T-cell (primary cell): Measurements from ENCODE around the gene ANK3. TPM values are rescaled to one million over a fixed set of nuclear protein-coding genes. Genes with fewer than 3 reads are reported as not detected.

Source experiments
- ATAC-seq, 4 experiments: fragments of 200-7000 bp in 3 of 4; fragments of 150-1000 bp in 1 of 4; cut with Tn5 transposase; replicated peaks in 1 of 4; 1 replicate in 3 of 4; 2 replicates in 1 of 4; pipeline ENCODE4 v1.10.0; 2021; ENCODE audit warnings: moderate library complexity in 3 of 4, mild to moderate bottlenecking in 2 of 4, moderate number of reproducible peaks in 1 of 4
- CTCF ChIA-PET, 2 donors: fragments of 300-600 bp; sonication (Branson Sonifier 250); formaldehyde crosslinking; loops; one replicate each; lab custom pipeline; 2022; ENCODE audit warnings: antibody characterized with exemption in 2 of 2; lab: Charles Lee
- POLR2A ChIA-PET, 2 donors: fragments of 300-600 bp; sonication (Branson Sonifier 250); formaldehyde crosslinking; loops; one replicate each; lab custom pipeline; 2022; ENCODE audit warnings: antibody characterized with exemption in 2 of 2; lab: Charles Lee
- DNase-seq, 35 experiments: peaks; one replicate each; pipeline versions ENCODE4 v3.0.0 to v3.0.0-alpha.2; 2013 to 2023
- H3K27ac ChIP-seq: one replicate; pipeline ENCODE4 v1.5.1; 2013; ENCODE audit warnings: low read length
- H3K27me3 ChIP-seq, 2 experiments: replicated peaks in 1 of 2; 1 replicate in 1 of 2; 2 replicates in 1 of 2; pipeline versions ENCODE4 v1.6.1 to v1.7.0; 2013; ENCODE audit warnings: low read length in 1 of 2, mixed read lengths in 1 of 2; ENCODE audit not compliant: control insufficient read depth in 2 of 2, insufficient read depth in 2 of 2; ENCODE audit errors: extremely low read depth in 1 of 2
- H3K36me3 ChIP-seq, 2 donors: 1 replicate in 1 of 2; 2 replicates in 1 of 2; pipeline versions ENCODE4 v1.6.1 to v1.7.0; 2013; ENCODE audit warnings: low read length in 1 of 2; ENCODE audit not compliant: control insufficient read depth in 2 of 2, insufficient read depth in 1 of 2; ENCODE audit errors: extremely low read depth in 1 of 2
- H3K4me1 ChIP-seq, 2 experiments: 1 replicate in 1 of 2; 2 replicates in 1 of 2; pipeline versions ENCODE4 v1.6.1 to v1.7.0; 2013; ENCODE audit warnings: low read length in 2 of 2, mixed read lengths in 1 of 2; ENCODE audit not compliant: insufficient read depth in 2 of 2, control insufficient read depth in 1 of 2; ENCODE audit errors: extremely low read depth in 1 of 2
- H3K4me3 ChIP-seq, 2 donors: 1 replicate in 1 of 2; 2 replicates in 1 of 2; pipeline versions ENCODE4 v1.5.1 to v1.7.0; 2013; ENCODE audit warnings: mild to moderate bottlenecking in 2 of 2, low read length in 1 of 2, moderate library complexity in 1 of 2; ENCODE audit not compliant: control insufficient read depth in 1 of 2; ENCODE audit errors: extremely low read depth in 1 of 2
- H3K9me3 ChIP-seq: 2 replicates; pipeline ENCODE4 v1.7.0; 2013
- H3K27ac Mint-ChIP-seq, 2 donors: one replicate each; pipeline ENCODE4 v1.8.0; 2020 to 2021; ENCODE audit warnings: mild to moderate bottlenecking in 2 of 2, mixed read lengths in 2 of 2
- H3K27me3 Mint-ChIP-seq, 2 donors: one replicate each; pipeline ENCODE4 v1.8.0; 2021 to 2022; ENCODE audit warnings: mixed read lengths in 2 of 2
- H3K36me3 Mint-ChIP-seq: one replicate; pipeline ENCODE4 v1.8.0; 2021; ENCODE audit warnings: mixed read lengths
- H3K4me1 Mint-ChIP-seq, 3 donors: one replicate each; pipeline ENCODE4 v1.8.0; 2020 to 2022; ENCODE audit warnings: mixed read lengths in 3 of 3, mild to moderate bottlenecking in 1 of 3
- H3K4me3 Mint-ChIP-seq, 3 donors: one replicate each; pipeline ENCODE4 v1.8.0; 2020 to 2022; ENCODE audit warnings: mild to moderate bottlenecking in 3 of 3, mixed read lengths in 3 of 3, moderate library complexity in 3 of 3
- H3K9me3 Mint-ChIP-seq, 3 donors: one replicate each; pipeline ENCODE4 v1.8.0; 2020 to 2022; ENCODE audit warnings: mixed read lengths in 3 of 3
- WGBS: methylation state at CpG from one replicate; pipeline ENCODE4 v1.1.5; 2013; ENCODE audit warnings: missing lambda C conversion rate; ENCODE audit not compliant: insufficient coverage; 5-methylcytosine and 5-hydroxymethylcytosine counted together
- total RNA-seq, 35 experiments: library from RNA in 6 of 35; stranded (reverse) in 6 of 35; fragments of 120-200 nt in 1 of 35; gene quantifications; one replicate each; pipeline versions ENCODE4 v1.2.1 to v1.2.4 and lab custom pipeline; 2013 to 2026

ANK3 gene
- total RNA-seq, 5 donors from 2014 or later (not counting 1 experiment from before 2014, with no cell fraction given): 43.0 to 74.8 (median 56.7) TPM

DNA sequence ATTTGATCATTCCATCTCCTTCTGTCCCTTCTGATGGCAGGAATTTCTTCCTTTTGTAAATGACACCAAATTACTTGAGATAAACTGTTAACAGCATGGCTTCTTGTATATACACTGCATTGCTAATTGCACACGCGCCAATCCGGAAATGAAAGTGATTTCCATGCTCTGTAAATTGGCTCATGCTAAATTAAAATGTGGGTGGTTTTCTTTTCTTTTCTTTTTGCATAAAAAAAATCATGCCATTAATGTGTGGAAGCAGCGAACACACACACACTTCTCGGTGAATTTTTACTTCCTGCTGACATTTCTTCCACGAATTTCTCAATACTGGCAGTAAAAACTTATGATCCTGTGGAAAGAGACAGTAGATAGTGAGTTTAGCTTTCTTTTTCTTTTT, 360.2 kb downstream of the ANK3 start:
- Mint-ChIP-seq H3K4me3 (no peak overlapping the region), H3K4me1 (no peaks in the 10 kb centered on the region), H3K36me3 (no peaks in the 10 kb centered on the region), H3K9me3 (no peaks in the 10 kb centered on the region), H3K27ac (no peak overlapping the region), H3K27me3 (no peaks in the 10 kb centered on the region)
- ATAC-seq (no peak), DNase-seq (no peak)
- H3K27me3 ChIP-seq: no peaks in the 10 kb centered on the region
- no peaks in the 10 kb centered on the region for H3K9me3 ChIP-seq
- H3K4me3 ChIP-seq: no peak overlapping the region
- POLR2A ChIA-PET: interaction anchor here (0.6 kb wide), 3 partner anchors 89 to 1320 kb away, joined by 3 to 19 read pairs (median 10); no protein-coding TSS in a partner anchor
- no peaks in the 10 kb centered on the region for H3K36me3 ChIP-seq
- WGBS: no CpG with 5 or more reads among the region's 6 CpGs
- no peak overlapping the region for H3K27ac ChIP-seq
- CTCF ChIA-PET: interaction anchor here (0.6 kb wide), 4 partner anchors 37 to 230 kb away, joined by 3 to 7 read pairs (median 4); no protein-coding TSS in a partner anchor
- H3K4me1 ChIP-seq: no peaks in the 10 kb centered on the region

DNA sequence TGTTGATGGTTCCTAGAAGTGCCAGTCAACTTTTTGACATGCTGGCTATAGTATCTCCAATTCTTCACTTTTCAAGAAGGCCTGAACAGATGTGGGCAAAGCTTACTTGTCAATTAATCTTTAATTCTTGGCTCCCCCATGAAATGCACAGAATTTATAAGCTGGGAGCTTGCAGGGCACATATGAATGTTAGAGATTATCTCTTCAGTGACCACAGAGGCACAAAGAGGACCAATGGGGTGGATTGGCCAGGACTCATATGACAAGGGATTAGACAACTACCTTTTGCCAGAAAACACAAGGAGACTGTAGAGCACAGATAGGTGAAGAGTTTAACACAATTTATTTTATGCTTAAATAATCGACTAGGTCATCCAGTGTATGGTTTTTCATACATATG, 361.6 kb downstream of the ANK3 start:
- Mint-ChIP-seq H3K9me3 (no peaks in the 10 kb centered on the region), H3K27ac (no peak overlapping the region), H3K36me3 (no peaks in the 10 kb centered on the region), H3K27me3 (no peaks in the 10 kb centered on the region), H3K4me3 (no peak overlapping the region), H3K4me1 (no peaks in the 10 kb centered on the region)
- no peaks in the 10 kb centered on the region for H3K27me3 ChIP-seq
- POLR2A ChIA-PET: interaction anchor here in 1 of 2 donors (0.6 kb wide), 1 partner anchor 8 kb away, joined by 5 read pairs; no protein-coding TSS in a partner anchor
- ATAC-seq (no peak), DNase-seq (no peak)
- no peak overlapping the region for H3K27ac ChIP-seq
- WGBS: no CpG with 5 or more reads among the region's 1 CpG
- H3K4me1 ChIP-seq: no peaks in the 10 kb centered on the region
- H3K36me3 ChIP-seq: no peaks in the 10 kb centered on the region
- no peak overlapping the region for H3K4me3 ChIP-seq
- no peaks in the 10 kb centered on the region for H3K9me3 ChIP-seq
- CTCF ChIA-PET: no interaction called here

DNA sequence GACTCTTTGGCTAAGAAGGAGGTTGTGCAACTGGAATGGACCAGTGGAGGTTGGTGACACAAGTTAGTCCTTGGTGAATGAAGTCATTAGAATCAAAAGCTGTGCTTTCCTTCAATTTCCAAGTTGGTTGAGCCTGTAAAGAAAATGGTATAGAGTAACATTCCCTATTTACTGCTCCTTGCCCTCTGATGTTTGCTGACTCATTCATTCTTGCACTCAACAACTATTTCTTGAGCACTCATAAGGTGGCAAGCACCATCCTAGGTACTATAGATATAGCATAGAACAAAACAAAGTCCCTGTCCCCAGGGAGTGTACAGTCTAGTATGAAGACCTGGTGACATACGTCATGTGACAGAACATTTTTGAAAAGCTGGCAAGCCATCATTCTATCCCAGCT, 364.4 kb downstream of the ANK3 start:
- Mint-ChIP-seq H3K9me3 (no peaks in the 10 kb centered on the region), H3K27me3 (no peaks in the 10 kb centered on the region), H3K36me3 (no peaks in the 10 kb centered on the region), H3K4me3 (no peak overlapping the region), H3K4me1 (no peaks in the 10 kb centered on the region), H3K27ac (no peak overlapping the region)
- no CpG with 5 or more reads among the region's 1 CpG for WGBS
- ChIA-PET CTCF (no interaction called here), POLR2A (interaction anchor here in 1 of 2 donors (0.6 kb wide), 1 partner anchor 11 kb away, joined by 3 read pairs; no protein-coding TSS in a partner anchor)
- ATAC-seq (no peak), DNase-seq (no peak)
- no peaks in the 10 kb centered on the region for H3K27me3 ChIP-seq
- no peak overlapping the region for H3K27ac ChIP-seq
- H3K4me1 ChIP-seq: no peaks in the 10 kb centered on the region
- H3K36me3 ChIP-seq: no peaks in the 10 kb centered on the region
- H3K9me3 ChIP-seq: no peaks in the 10 kb centered on the region
- no peak overlapping the region for H3K4me3 ChIP-seq

DNA sequence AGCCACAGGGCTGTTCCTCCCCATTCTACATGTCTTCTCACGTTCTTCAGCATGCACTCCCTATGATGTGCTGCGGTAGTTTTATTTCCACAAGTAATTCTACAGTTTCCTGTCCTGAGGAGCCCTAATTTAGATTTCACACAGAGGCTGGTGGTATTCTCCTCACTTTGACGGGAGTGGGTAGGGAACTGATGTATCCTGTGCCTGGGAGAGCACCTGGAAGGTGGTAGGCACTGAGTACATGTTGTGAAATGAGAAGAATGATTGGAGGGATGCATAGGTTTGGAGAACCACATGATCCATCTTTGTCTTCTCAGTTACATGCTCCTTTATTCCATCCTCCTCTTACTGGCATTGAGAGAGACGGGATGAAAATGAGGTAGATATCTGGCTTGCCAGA, 365.2 kb downstream of the ANK3 start:
- POLR2A ChIA-PET: no interaction called here
- H3K36me3 ChIP-seq: no peaks in the 10 kb centered on the region
- H3K9me3 ChIP-seq: no peaks in the 10 kb centered on the region
- DNase-seq: no peak
- ATAC-seq: no peak
- no peak overlapping the region for H3K27ac ChIP-seq
- 89% methylated on average over 2 of the region's 4 CpGs for WGBS
- Mint-ChIP-seq H3K4me3 (no peak overlapping the region), H3K9me3 (no peaks in the 10 kb centered on the region), H3K27me3 (no peaks in the 10 kb centered on the region), H3K27ac (no peak overlapping the region), H3K4me1 (no peaks in the 10 kb centered on the region), H3K36me3 (no peaks in the 10 kb centered on the region)
- CTCF ChIA-PET: no interaction called here
- no peaks in the 10 kb centered on the region for H3K27me3 ChIP-seq
- no peak overlapping the region for H3K4me3 ChIP-seq
- H3K4me1 ChIP-seq: no peaks in the 10 kb centered on the region

DNA sequence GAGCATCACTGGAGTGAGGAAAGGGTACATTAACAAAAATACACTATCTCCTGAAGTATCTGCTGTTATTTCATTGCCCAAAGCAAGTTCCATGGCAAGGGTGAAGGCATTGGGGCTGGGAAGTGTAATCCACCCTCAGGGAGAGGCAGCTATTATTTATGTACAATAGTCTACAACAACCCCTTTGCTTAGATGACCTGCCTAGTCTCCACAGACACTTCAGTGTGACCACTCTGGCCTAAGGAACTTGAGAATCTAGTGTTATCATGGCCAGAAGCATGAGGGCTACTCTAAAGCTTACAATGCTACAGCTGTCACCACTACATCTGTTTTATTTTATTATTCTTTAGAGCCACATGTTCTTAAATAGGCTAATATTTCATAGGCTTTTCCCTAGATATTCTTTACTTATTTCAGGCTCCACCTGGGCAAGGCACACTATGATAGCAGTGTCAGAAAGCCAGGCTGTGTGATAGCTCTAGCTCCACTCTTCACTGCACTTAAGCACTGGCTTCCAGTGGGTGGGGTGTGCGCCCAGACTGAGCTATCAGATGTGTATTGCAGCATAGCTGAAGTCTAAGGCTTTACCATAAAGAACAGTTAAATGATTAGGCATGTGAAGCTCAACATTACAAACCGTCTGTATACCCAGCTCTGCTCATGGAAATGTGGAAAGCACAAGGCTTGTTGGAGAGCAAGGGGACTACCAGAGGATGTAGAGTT, 366.4 kb downstream of the ANK3 start:
- ChIA-PET POLR2A (no interaction called here), CTCF (interaction anchor here in 1 of 2 donors (0.6 kb wide), 1 partner anchor 77 kb away, joined by 7 read pairs; no protein-coding TSS in a partner anchor)
- Histone ChIP-seq H3K4me1 (no peaks in the 10 kb centered on the region), H3K4me3 (no peak overlapping the region), H3K27me3 (no peaks in the 10 kb centered on the region), H3K27ac (no peak overlapping the region), H3K36me3 (no peaks in the 10 kb centered on the region), H3K9me3 (no peaks in the 10 kb centered on the region)
- H3K9me3 Mint-ChIP-seq: no peaks in the 10 kb centered on the region
- WGBS: 80% methylated on average over 2 of the region's 2 CpGs
- no peak overlapping the region for H3K4me3 Mint-ChIP-seq
- no peak for ATAC-seq
- no peak for DNase-seq
- H3K27ac Mint-ChIP-seq: no peak overlapping the region
- peaks cover 0 to 1% of the 10 kb centered on the region in 2 donors for H3K27me3 Mint-ChIP-seq
- H3K36me3 Mint-ChIP-seq: no peaks in the 10 kb centered on the region
- H3K4me1 Mint-ChIP-seq: no peaks in the 10 kb centered on the region

DNA sequence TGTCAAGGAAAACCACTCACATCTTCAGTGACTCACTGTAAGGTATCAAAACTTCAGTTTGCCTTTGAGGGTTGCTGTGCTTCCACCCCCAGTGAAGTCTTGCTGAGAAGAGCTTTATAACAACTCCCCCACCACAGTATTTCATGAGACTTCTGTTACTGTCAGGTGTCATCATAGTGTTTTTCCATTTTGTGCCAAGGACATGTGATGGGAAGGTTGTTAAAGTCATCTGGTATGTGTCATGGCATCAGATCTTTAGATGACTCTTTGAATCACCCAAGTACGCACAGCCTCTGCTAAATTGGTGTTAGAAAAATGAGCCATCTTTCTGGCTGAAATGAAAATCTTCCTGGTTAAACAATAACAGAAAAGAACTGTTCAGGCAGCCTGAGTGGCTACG, 368.3 kb downstream of the ANK3 start:
- H3K27me3 Mint-ChIP-seq: peaks cover 0 to 4% of the 10 kb centered on the region in 2 donors
- no peaks in the 10 kb centered on the region for H3K9me3 Mint-ChIP-seq
- ChIA-PET POLR2A (no interaction called here), CTCF (no interaction called here)
- H3K36me3 Mint-ChIP-seq: no peaks in the 10 kb centered on the region
- Histone ChIP-seq H3K4me3 (no peak overlapping the region), H3K9me3 (no peaks in the 10 kb centered on the region), H3K27me3 (no peaks in the 10 kb centered on the region), H3K27ac (no peak overlapping the region), H3K36me3 (no peaks in the 10 kb centered on the region), H3K4me1 (no peaks in the 10 kb centered on the region)
- no peaks in the 10 kb centered on the region for H3K4me1 Mint-ChIP-seq
- ATAC-seq (no peak), DNase-seq (no peak)
- no peak overlapping the region for H3K4me3 Mint-ChIP-seq
- WGBS: 88% methylated on average over 1 of the region's 2 CpGs
- no peak overlapping the region for H3K27ac Mint-ChIP-seq
